Renal pelvis (tissue), 4 donors: ENCODE data around the gene ECHS1. TPM values are rescaled to one million over a fixed set of nuclear protein-coding genes. Genes with fewer than 3 reads are reported as not detected.

Experiments used
- DNase-seq: peaks from one replicate; pipeline ENCODE4 v3.0.0-alpha.2; 2013
- polyA plus RNA-seq, 3 donors: library from polyadenylated mRNA; unstranded; fragments of 120-200 nt; gene quantifications; one replicate each; pipeline ENCODE4 v1.2.1, GENCODE V29; 2013; ENCODE audit not compliant: insufficient read length in 3 of 3

The ECHS1 gene
- polyA plus RNA-seq, 3 donors = 143 to 155 (median 153) TPM

- DNase-seq = no peak
These were observed 26.7 kb downstream of the ECHS1 start for GRCh38 chr10:133346413-133346812.

- DNase-seq = no peak
These were observed 28.9 kb downstream of the ECHS1 start for GRCh38 chr10:133344236-133344635.

DNA sequence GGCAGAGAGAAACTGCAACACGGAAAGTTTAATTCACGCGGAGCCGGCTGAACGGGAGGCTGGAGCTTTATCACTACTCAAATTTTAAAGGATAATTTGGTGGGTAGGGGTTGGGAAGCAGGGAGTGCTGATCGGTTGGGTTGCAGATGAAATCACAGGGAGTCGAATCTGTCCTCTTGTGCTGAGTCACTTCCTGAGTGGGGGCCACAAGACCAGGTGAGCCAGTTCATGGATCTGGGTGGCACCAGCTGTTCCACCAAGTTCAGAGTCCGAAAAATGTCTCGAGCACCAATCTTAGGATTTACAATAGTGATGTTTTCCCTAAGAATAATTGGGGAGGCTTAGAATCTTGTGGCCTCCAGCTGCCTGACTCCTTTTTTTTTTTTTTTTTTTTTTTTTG is 29.6 kb downstream of the ECHS1 start:
- DNase-seq = no peak

- DNase-seq = no peak
These were observed 30.2 kb downstream of the ECHS1 start for GRCh38 chr10:133342942-133343341.

DNA sequence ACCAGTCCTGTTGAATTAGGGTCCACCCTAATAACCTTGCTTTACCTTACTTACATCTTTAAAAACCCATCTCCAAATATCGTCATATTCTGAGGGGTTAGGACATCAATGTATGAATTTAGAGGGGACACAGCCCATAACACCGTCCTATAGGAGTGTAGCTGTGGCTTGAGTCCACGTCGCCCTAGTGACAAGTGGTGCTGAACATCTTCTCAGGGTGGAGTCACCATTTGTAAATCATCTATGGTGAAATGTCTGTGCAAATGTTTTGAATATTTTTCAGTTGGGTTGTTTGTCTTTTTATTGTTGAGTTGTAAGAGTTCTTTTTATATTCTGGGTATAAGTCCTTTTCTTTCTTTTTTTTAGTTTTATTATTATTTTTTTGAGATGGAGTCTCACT is 31.2 kb downstream of the ECHS1 start:
- DNase-seq = no peak

DNA sequence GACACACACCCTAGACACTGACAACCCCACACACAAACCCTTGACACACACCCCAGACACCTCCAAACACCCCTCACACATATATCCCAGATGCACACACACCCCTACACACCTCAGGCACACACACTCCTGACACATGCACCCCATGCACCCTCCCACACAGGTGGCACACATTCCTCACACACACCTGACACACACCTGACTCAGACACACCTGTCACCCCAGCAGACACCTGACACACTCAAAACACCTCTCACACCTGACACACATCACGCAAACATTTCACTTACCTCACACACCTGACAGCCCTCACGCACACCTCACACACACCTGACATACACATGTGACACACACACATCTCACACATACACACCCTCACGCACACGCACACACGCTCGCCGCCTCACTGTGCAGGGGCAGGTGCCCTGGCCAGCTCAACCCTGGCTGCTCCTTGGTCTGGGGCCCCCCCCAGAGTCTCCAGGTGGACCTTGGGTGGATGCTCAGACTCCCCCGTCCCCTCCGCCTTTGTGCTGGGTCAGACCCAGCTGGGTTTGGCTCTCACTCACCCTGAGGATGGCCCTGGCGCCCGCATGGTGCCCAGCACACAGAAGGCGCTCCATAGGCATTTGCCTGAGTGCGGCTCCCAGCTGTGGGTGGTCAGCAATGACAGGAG is 33.3 kb downstream of the ECHS1 start:
- DNase-seq = no peak

DNA sequence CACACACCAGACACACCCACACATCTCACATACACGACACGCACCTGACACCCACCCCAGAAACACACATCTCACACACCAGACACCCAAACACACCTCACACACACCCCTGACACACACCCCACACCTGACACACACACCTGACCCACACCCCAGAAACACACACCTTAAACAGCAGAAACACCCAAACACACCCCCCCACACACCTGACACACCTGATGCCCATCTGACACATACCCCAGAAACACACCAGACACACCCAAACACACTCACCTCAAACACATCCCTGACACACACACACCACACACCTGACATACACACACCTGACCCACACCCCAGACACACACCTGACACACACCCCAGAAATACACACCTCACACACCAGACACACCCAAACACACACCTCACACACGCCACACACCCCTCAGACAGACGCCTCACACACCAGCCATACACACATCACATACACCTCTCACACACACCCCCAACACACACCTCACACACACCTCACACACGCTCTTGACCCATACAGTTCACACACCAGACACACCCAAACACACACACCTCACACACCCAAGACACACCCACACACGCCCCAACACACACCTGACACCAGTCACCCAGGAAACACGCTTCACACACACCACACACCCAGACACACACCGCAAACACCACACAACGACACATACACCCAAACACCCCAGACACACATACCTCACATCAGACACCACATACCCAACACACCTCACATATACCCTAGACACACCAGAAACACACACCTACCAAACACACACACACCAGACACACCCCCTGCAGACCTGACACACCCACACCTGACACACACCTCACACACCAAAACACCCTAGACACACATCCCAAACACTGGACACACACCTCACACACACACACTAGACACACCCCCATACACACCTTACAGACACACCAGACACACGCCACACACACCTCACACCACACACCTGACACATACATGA is 34.8 kb downstream of the ECHS1 start:
- no peak for DNase-seq

DNA sequence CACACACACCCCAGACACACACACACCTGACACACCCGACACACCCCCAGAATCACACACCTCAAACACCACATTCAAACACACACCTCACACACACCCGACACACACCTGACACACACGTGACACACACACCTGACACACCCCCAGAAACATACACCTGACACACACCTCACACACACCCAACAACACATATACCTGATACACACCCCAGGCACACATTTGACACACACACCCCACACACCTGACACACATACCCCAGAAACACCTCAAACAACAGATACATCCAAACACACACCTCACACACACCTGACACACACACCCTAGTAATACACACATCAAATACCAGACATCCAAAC is 35.8 kb downstream of the ECHS1 start:
- no peak for DNase-seq

- no peak for DNase-seq
These were observed 36.4 kb downstream of the ECHS1 start, which contains the start of gene CALY for GRCh38 chr10:133336577-133337369. Gene CALY, minus strand, starts transcription at chr10:133336896. Its CDS starts 7,907 bp downstream, at chr10:133328989.

DNA sequence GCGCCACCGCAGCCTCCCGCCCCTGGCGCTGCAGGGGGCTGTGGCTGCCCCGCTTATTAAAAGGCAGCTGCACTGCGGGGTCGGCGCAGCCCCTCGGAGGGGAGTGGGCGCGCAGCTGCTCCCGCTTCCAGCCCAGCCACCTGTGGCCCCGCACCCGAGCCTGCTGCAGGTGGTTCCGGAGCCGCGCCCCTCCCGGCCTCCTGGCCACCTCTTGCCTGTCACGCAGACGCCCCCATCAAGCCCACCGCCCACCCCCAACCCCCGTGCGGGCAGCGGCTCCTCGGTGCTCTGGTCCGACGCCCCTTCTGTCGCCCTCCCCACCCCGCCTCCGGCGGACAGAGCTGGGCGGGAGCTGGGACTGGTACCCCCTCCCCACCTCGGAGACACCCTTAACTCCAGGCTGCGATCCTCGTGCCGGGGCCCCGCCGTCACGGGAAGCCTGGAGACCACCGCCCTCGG is 37.0 kb downstream of the ECHS1 start:
- DNase-seq = no peak

DNA sequence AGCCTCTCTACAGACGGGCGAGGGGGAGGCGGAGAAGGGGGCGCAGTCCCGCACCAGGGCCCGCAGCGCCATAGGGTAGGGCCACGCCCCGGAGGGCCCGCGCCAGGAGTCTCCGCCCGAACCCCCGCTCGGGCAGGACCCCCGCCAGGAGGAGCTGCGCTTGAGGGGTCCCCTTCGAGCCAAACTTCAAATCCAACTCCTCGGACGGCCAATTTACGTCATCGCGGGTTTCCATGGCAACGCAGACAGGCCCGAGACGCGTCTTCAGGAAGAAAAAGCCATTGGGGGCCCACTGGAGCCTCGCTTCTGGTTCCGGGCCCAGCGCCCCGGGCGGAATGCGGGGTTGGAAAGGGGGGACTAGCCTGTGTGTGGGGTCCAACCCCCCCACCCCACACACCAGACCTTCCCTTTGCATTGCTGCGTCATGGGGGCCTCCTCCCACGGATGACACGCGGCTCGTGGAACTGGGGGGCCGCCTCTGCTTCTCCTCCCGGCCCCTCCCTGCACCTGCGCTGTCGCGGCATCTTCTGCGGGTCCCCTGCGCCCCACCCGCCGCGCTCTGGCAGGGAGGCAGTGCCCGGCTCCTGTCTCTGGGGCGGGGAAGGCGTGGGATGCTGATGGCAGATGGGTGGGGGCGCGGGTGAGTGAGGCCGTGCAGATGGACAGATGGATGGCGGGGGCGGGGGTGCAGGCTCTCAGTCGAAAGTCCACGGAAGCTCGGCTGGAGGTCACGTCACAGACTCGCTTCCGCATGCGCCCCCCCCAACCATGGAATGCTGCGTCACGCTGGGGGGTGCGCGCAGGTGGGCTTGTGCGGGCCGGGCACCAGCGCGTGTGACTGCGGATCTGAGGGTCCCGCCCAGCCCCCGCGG is 37.7 kb downstream of the ECHS1 start:
- DNase-seq = peak; percentile 67

GRCh38 chr10:133334503-133335245 is 38.5 kb downstream of the ECHS1 start:
- no peak for DNase-seq

DNA sequence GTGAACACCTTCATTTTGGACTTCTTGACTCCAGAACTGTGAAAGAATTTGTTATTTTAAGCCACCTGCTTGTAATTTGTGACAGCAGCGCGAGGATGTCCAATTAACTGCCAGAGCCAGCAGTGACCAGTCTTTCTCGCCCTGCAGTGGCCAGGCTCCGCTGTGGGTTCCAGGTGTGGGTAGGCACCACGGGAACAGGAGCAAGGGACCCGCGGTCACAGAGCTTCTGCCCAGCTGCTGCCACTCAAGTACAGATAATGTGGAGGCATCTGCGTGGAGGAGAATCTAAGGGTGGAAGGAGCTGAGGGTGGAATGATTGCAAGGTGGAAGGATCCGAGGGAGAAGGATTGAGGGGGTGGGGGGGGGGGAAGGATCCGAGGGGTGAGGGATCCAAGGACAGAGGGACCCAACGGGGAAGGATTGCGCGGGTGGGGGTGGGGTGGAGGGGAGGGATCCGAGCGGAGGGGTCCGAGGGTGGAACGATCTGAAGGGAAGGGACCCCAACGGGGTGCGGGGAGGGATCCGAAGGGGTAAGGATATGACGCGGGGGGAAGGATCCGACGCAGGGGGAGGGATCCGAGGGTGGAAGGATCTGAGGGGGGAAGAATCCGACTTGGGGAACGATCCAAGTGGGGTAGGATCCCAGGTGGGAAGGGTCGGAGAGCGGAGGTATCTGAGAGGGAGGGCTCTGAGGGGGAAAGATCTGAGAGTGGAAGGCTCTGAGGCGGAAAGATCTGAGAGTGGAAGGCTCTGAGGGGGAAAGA is 40.0 kb downstream of the ECHS1 start:
- DNase-seq = no peak

DNA sequence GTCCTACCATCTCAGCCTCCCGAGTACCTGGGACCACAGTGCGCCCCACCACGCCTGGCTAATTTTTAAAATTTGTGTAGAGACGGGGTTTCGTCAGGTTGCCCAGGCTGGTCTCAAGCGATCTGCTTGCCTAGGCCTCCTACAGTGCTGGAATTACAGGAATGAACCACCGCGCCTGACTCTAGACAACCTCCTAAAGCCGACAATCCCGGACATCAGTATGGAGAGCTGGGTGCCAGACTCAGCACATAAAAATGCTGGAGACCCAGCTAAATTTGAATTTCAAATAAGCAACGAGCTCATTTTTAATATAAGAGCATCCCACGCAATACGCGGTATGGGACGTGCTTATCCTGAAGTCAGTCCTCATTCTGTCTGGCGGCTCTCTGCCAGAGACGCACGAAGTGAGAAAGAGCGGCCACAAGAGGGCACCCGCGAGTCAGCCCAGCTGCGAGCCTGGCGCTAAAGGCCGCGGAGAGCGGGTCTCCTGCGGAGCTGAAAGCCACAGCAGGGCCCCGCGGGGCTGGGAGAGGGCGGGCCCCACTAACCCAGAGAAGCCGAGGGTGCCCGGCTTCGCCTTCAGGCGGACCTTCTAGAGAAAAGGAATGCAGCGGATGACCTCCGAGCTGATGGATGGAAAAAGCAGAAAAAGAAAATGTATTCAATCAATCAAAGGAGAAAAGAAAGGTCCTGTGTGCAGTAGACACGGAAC is 43.5 kb downstream of the ECHS1 start:
- peak; percentile 79 for DNase-seq

DNA sequence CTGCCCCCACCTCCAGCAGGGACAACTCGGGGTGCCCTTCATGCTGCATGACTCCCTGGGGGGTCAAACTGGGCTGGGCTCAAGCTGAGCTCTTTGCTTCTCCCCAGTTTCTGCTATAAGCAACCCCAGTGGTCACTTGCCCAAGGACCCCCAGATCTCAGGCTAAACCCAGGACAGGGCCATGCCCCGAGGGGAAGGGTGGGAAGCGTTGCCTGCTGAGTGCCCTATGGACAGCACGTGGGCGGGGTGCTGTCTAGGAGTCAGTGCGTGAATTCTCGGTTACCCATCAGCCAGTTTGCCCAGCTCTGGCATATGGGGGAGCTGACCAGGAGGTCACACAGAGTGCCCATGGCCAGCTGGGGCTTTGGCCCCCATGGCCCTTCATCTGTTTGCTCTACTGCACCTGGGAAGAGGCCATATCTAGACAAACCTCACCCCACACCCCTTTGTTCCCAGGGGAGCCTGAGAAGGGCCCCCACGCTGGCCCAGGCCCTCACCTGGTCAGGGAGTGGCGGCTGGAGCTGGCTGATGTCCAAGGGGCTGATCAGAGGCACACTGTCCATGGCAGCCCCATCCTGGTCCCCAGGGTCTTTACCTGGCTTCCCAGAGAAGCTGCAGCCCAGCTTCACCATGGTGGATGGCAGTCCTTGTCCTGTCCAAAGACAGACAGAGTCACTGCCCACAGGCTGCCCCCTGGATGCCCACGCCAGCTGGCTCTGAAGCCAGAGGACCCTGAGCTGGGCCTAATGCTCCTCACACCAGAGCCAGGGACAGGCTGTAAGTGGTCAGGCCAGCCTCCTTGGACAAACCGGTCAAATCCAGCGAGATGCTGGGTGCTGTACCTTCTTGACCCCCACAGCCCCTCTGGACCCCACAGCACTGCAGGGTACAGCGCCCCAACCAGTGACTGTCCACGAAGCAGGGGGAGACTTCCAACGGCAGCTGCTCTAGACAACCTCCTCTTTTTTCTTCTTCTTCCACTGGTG is 44.5 kb downstream of the ECHS1 start:
- DNase-seq = no peak

GRCh38 chr10:133327651-133328357 is 45.4 kb downstream of the ECHS1 start:
- DNase-seq = no peak
